ENCODE results near the gene B3GNT9.

The B3GNT9 gene, protein sequence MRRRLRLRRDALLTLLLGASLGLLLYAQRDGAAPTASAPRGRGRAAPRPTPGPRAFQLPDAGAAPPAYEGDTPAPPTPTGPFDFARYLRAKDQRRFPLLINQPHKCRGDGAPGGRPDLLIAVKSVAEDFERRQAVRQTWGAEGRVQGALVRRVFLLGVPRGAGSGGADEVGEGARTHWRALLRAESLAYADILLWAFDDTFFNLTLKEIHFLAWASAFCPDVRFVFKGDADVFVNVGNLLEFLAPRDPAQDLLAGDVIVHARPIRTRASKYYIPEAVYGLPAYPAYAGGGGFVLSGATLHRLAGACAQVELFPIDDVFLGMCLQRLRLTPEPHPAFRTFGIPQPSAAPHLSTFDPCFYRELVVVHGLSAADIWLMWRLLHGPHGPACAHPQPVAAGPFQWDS

GRCh38 chr16:67150833-67151396, at the start of gene B3GNT9:
TSS of gene B3GNT9 (minus strand) at chr16:67150998. CDS start at chr16:67150485, 513 bp downstream.
- no peak for DNase-seq (ENCODE audit: low read depth in 2 of 2)

GRCh38 chr16:67200491-67200890, 49.7 kb upstream of the B3GNT9 start:
- no peak for DNase-seq (ENCODE audit: low read depth in 2 of 2)

DNA sequence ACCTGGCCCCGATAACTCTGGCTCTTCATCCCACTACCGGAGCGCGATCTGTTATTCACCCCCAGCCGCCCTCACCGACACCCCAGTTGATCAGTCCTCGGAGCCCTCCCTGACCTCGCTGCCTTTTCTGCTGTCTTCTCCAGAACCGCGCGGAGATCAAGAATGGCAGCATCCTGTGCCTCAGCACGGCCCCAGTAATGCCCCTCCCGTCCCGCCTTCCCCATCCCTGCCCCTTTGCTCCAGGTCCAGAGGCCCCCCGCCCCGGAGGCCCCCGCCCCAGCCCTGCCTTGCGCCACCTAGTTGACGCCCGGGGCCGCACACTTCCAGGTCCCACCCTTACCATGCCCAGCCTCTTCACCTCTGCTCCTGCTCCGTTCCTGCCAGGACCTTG, 49.0 kb upstream of the B3GNT9 start:
- DNase-seq (ENCODE audit: low read depth in 2 of 2), result no peak

DNA sequence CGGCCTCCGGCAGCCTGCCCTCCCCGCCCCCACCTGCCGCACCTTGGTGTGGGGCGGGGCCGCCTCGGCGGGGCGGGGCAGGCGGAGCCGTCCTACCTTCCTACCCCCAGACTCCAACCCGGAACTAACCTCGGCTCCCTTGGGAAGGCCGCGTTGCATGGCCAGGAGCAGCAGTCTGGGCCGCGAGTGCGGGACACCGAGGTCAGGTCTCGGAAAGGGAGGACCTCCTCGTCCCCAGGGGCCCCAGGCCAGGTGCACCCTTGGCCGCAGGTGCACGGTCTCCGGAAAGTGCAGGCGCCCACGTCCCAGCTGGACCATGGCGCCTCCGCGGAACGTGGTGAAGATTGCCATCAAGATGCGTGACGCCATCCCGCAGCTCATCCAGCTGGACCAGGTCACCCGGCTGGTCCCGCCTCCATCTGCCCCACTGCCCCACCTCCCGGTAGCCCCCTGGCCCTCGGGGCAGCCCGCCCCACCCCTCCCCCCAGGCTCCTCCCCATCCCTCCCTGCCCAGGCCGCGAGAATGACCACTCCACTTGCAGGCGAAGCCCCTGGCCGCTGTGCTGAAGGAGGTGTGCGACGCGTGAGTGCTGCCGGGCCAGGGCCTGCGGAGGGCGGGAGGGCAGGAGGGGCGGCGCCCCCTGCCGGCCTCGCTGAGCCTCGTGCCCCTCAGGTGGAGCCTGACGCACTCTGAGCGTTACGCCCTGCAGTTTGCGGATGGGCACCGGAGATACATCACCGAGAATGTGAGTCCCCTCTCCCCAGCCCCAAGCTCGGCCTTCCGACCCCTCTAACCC, 48.4 kb upstream of the B3GNT9 start, which contains the start of gene ELMO3:
Gene ELMO3 (plus strand): TSS at position 121 of the 797 bp plus-strand sequence. CDS start 196 bp downstream, at position 317.
- no peak for DNase-seq (ENCODE audit: low read depth in 2 of 2)

DNA sequence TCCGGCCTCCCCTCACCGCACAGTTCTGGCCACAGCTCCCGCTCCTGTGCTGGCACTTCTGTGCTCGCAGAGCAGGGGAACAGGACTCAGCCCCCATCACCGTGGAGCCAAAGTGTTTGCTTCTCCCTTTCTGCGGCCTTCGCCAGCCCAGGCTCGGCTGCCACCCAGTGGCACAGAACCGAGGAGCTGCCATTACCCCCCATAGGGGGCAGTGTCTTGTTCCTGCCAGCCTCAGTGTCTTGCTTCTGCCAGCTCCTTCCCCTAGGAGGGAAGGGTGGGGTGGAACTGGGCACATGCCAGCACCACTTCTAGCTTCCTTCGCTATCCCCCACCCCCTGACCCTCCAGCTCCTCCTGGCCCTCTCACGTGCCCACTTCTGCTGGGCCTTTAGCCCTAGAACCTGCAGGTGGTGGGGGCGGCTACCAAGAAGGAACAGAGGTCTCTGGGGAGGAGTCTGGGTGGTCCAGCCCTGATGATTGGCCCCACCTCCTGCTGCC, 47.5 kb upstream of the B3GNT9 start:
- DNase-seq (ENCODE audit: low read depth in 2 of 2), result no peak

- no peak for DNase-seq (ENCODE audit: low read depth in 2 of 2)
These were observed 46.9 kb upstream of the B3GNT9 start for GRCh38 chr16:67197704-67198103.

DNA sequence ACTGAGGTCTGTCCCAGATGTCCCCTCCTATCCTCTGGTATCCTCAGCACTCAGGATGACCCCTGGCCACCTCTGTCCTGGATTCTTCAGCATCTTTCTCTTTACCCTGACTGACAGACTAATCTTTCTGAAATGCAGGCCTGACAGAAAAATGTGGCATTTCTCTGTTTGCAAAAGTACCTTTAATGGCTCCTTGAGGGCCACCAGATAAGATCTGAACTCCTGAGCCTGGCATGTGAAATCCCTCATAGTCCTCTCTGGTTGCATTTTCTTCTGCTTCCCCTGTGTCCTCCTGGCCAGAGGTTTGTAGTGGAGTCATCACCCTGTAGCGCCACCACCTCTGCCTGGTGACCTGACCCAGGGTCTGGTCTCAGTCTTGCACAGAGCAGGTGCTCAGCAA, 46.1 kb upstream of the B3GNT9 start:
- DNase-seq (ENCODE audit: low read depth in 2 of 2), result no peak

GRCh38 chr16:67195676-67196075, 44.9 kb upstream of the B3GNT9 start:
- no peak for DNase-seq (ENCODE audit: low read depth in 2 of 2)

GRCh38 chr16:67194260-67194659, 43.5 kb upstream of the B3GNT9 start:
- no peak for DNase-seq (ENCODE audit: low read depth in 2 of 2)

DNA sequence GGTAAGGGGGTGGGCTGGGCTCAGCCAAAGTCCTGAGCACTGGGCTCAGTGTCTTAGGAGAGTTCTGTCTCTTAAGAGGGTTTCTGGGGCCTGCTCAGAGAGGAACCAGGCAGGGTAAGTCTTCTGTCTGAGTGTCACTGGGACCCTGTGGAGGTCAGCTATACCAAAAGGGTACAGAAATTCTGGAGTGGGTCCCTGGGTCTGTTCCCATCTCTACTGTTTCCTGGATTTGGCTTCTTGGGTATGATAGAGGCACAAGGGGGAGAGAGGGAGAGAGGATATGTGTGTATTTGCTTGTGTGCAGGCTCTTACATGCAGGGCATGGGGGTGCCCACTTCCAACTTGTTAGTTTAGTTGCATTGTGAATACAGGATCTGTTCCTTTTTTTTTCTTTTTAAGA, 42.7 kb upstream of the B3GNT9 start:
- DNase-seq (ENCODE audit: low read depth in 2 of 2), result no peak

GRCh38 chr16:67192781-67193361, 42.1 kb upstream of the B3GNT9 start:
- DNase-seq (ENCODE audit: low read depth in 2 of 2), result no peak

DNA sequence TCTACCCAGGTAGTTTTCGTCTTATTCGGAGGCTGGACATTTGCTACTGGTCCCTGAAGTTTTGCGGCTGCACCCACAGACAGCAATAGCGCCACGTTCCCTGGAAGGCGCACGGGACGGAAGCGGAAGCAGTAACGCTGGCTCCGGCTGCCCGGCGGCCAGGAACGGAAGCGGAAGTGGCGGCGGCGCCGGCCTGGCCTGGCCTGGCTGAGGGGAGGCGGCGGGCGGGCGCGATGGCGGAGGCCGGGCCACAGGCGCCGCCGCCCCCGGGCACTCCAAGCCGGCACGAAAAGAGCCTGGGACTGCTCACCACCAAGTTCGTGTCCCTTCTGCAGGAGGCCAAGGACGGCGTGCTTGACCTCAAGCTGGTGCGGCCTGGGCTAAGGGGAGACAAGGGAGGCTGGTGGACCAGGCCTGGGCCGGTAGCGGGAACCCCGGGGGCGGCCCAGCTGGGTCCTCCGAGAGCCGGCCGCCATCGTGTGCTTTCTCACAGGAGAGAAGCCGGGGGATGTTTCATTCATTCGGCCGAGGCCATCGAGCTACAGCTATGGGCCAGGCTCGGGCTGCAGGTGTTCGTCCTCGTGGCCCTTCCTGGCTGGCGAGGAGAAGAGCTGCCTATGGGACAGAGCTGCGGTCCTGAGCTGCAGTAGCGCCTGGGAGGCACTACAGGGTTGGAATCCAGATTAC, 41.3 kb upstream of the B3GNT9 start, which contains the start of gene E2F4:
Gene E2F4 (plus strand): TSS at position 161 of the 687 bp plus-strand sequence. CDS start 73 bp downstream, at position 234.
- peak; percentile 87 for DNase-seq (ENCODE audit: low read depth in 2 of 2)

- no peak for DNase-seq (ENCODE audit: low read depth in 2 of 2)
These were observed 40.7 kb upstream of the B3GNT9 start for GRCh38 chr16:67191411-67191994.

DNA sequence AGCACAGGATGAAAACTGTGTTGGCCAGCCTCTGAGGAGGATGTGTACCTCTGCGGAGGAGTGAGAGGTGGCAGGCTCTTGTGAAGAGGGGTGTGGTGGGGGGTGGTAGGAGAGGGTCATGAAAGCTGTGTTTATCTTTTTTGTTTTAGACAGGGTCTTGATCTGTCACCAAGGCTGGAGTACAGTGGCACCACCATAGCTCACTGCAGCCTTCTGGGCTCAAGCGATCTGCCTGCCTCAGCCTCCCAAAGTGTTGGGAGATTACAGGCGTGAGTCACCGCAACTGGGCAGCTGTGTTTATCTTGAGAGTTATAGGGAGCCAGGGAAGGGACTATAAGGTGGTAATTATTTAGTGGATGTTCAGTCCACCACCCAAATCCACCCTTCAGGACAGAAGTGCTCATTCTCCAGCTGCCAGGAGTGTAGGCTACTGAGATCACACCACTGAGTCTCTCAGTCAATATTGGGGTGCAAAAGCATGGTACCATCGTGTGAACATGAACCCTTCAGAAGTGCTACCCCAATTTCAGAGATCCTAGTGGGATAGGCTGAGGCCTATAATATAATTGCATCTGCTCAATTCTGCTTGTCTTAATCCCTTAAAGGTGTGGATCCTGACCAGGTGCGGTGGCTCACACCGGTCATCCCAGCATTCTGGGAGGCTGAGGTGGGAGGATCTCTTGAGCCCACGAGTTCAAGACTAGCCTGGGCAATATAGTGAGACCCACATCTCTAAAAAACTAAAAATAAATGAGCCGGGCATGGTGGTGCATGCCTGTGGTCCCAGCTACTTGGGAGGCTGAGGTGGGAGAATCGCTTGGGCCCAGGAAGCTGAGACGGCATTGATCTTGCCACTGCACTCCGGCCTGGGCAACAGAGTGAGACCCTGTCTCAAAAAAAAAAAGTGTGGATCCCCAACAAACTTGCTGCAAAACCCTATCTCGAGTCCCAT, 39.9 kb upstream of the B3GNT9 start:
- DNase-seq (ENCODE audit: low read depth in 2 of 2), result no peak

DNA sequence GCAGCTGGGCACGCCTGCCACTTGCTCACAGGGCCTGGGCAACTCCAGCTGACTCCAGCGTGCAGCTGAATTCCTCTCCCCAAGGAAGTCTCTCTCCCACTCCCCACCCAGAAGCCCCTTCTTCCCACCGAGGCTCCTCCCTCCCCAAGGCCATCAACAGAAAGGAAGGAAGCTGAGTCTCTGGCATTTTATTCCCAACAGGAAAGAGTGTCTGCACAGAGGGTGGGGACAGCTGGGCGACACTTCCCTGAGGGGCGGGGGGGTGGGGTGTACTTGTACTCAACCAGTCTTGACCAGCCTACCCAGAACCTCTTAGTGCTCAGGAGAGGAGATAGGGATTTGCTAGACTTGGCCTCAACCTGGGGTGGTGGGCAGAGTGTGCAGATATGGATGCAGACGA, 39.2 kb upstream of the B3GNT9 start, which contains the start of gene EXOC3L1:
Gene EXOC3L1 (minus strand): TSS at position 96 of the 400 bp plus-strand sequence. CDS start 460 bp downstream, outside the sequence.
- DNase-seq (ENCODE audit: low read depth in 2 of 2), result no peak

- DNase-seq (ENCODE audit: low read depth in 2 of 2), result no peak
These were observed 38.0 kb upstream of the B3GNT9 start for GRCh38 chr16:67188798-67189197.

- no peak for DNase-seq (ENCODE audit: low read depth in 2 of 2)
These were observed 37.5 kb upstream of the B3GNT9 start for GRCh38 chr16:67188323-67188722.

- DNase-seq (ENCODE audit: low read depth in 2 of 2), result no peak
These were observed 36.5 kb upstream of the B3GNT9 start for GRCh38 chr16:67187175-67187890.

GRCh38 chr16:67186550-67186950, 35.8 kb upstream of the B3GNT9 start:
- no peak for DNase-seq (ENCODE audit: low read depth in 2 of 2)

Measured in stimulated activated CD8-positive, alpha-beta memory T cell treated with anti-CD3 and anti-CD28 coated beads, Interleukin-15, amount 100 ng/mL, for 48 hours (primary cell).